GM18498 (cell line): ENCODE measurements around the gene DLG2.
"Not testable (repeated sequence)": the region's sequence is repeated elsewhere in the genome, so short reads cannot be mapped to it uniquely, and the experiment has no call there.

Experiments used
- ATAC-seq: cut with Tn5 transposase; IDR thresholded peaks from one replicate; pipeline ENCODE4 v1.9.1; 2021; ENCODE audit warnings: mild to moderate bottlenecking, moderate library complexity; ENCODE audit not compliant: unreplicated experiment

The DLG2 gene

DNA sequence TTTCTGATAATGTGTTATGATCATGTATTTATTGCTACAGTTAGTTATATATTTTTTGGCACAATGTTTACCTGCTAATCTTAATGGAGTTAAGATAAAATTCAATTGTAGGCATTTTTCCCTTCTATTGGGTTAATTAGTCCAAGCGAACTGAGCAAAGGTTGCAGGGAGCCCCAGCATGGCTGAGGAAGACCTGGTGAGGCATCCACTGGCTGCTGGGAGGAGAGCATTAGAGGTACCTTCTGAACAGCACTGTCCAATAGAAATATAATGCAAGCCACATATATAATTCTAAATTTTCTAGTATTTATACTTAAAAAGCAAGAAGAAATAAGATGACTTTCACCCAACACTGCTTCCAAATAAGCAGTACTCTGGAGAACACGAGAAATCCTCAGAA, 19.9 kb upstream of the DLG2 start:
- ATAC-seq: no peak

DNA sequence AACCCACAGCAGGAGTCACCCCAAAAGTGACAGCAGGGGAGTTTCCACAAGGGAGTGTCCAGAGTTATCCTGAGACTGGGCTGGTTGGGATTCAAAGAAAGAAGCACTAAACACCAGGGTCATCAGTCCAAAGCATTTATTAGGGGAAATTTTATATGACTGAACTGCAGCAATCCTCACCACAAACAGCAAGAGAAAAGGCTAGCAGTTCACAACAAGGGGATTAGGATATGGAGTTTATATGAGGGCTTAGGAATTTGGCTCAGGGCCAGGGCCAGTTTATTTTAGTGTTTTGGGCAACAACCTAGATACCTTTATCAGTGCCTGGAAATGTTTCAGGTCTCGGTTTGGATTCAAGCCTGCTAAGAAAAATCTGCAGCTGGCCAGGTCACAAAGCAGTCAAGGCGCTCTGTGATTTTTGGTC, 16.1 kb upstream of the DLG2 start:
- ATAC-seq: no peak

DNA sequence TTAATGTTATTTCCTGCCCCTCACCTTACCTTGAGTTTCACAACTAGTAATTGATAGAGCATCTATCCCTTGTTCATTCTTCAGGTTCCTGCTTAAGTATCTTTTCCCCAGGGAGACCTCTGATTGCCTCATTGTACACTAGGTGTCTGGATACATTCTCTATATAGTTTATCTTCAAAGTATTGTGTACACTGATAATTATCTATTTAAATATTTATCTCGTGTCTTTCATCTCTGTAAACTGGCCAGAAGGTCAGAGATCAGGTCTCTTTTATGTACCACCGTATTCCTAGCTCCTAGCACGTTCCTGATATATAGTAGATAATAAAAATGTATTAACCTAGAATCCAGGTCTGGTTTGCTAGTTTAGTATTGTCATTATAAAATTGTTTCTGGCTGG, 7.6 kb upstream of the DLG2 start:
- no peak for ATAC-seq

DNA sequence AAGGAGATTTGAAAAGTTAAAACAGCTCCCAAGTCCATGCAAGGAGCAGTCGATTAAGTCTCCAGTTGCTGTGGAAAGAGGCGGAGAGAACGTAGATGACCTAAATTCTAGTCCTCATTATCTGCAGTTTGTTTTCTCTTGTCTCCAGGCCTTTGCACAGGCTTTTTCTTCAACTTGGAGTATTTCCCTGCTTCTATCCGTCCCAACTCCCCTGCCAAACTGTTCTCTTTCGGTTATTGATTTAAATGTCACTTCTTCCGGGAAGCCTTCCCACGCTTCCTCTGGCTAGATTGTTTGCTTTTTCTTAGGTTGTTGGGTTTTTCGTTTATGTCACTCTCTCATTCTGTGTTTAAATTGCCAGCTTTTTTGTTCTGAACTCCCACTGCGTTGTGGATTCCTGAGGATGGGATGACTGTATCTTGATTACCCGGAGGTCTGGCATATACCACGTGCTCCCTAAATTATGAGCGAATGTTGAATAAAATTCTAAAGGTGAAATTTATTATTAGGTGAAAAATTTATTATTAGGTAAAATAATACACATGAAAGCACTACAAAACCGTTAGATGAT, 1.7 kb upstream of the DLG2 start:
- peak; percentile 20 for ATAC-seq

DNA sequence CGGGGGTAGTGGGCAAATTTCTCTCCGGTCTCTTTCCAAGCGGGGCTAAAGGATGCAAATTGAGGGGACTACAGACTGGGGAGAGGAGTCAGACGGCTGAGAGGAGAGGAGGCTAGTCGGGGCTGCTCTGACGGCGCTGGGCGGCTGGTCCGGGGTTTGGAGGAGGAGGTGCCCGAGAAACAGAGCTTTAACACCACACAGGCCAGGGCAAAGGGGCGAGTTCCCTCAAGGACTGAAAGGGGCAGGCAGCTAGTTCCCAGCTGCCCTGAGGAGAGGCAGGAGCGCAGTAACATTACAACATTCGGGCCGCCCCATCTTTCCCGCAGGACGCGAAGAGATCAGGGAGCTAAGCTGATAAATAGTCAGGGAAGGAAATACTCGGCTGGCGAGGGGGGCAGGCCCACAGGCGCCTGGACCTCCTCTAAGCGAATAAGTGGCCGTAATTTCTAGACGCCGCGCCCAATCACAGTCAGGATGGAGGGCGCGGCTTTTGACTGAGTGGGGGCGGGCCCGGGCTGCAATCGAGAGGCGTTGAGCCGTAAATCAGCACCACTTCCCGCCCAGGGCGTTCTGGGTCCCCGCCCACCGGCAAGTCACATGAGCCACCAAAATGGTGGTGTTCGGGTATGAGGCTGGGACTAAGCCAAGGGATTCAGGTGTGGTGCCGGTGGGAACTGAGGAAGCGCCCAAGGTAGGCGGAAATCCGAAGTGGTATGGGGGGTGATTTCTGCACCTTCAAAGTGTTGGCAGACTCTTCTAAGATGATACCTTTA, 1.0 kb upstream of the DLG2 start, which contains the start of gene TMEM126B:
TMEM126B (plus strand) TSS at position 596 of the 773 bp plus-strand sequence; CDS start at position 611, 15 bp downstream.
- peak; percentile 99 for ATAC-seq

DNA sequence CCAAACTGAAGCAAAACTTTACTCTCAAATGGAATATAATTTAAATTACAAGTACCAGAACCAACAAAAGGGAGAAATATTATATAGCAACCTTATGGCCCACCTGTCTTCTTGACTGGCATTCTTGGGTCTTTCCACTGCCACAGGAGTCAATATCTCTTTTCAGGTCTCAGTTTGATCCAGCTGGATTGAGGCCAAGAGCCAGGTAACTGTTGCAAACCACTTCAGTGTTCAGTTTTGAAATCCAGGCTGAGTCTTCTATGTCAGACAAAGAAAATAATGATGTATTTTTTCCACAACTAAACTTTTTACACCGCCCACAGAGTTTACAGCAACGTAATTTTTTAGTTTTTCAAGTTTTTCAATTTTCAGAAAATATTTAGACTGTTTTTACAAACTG, 648 bp downstream of the DLG2 start:
- no peak for ATAC-seq

DNA sequence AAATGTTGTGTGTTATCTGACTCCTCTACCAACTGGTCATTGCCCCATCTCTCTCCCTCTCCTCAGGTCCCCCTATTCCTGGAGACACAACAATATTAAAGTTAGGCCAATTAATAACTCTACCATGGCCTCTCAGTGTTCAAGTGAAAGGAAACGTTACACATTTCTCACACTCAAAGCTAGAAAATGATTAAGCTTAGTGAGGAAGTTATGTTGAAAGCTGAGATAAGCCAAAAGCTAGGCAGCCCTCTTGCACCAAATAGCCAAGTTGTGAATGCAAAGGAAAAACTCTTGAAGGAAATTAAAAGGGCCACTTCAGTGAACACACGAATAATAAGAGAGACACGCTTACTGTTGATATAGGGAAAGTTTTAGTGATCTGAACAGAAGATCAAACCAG, 6.9 kb downstream of the DLG2 start:
- ATAC-seq: no peak

DNA sequence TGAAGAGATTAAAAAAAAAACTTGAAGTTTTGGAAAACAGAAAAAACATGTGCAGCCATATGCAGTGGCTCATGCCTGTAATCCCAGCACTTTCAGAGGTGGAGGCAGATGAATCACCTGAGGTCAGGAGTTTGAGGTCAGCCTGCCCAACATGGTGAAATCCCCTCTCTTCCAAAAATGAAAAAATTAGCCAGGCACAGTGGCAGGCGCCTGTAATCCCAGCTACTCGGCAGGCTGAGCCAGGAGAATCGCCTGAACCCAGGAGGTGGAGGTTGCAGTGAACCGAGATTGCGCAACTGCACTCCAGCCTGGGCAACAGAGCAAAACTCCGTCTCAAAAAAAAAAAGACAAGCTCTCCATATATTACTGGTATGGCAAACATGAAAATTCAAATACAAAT, 7.6 kb downstream of the DLG2 start:
- ATAC-seq: no peak

DNA sequence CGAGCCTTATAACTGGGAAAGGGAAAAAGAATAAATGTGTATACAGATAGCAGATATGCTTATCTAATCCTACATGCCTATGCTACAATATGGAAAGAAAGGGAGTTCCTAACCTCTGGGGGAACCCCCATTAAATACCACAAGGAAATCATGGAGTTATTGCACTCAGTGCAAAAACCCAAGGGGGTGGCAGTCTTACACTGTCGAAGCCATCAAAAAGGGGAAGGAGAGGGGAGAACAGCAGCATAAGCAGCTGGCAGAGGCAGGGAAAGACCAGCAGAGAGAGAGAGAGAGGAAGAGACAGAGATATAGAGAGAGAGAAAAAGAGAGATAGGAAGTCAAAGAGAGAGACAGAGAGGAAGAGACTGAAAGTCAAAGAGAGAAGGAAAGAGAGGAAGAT, 15.5 kb downstream of the DLG2 start:
- not testable (repeated sequence) for ATAC-seq

DNA sequence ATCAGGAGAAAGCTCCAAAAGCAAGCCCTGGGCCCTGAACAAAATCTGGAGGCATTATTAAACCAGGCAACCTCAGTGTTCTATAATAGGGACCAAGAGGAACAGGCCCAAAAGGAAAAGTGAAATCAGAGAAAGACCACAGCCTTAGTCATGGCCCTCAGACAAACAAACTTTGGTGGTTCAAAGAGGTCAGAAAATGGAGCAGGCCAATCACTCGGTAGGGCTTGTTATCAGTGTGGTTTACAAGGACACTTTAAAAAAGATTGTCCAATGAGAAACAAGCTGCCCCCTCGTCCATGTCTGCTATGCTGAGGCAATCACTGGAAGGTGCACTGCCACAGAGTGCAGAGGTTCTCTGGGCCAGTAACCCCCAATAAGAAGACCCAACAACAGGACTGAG, 17.9 kb downstream of the DLG2 start:
- not testable (repeated sequence) for ATAC-seq

DNA sequence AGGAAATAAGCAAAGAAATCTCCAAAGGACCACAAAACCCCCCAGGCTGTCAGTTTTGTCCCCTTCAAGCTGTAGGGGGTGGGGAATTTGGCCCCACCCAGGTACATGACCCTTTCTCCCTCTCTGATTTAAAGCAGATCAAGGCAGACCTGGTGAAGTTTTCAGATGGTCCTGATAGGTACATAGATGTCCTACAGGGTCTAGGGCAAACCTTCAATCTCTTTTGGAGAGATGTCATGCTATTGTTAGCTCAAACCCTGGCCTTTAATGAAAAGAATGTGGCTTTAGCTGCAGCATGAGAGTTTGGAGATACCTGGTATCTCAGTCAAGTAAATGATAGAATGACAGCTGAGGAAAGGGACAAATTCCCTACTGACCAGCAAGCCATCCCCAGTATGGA, 18.5 kb downstream of the DLG2 start:
- ATAC-seq: not testable (repeated sequence)

DNA sequence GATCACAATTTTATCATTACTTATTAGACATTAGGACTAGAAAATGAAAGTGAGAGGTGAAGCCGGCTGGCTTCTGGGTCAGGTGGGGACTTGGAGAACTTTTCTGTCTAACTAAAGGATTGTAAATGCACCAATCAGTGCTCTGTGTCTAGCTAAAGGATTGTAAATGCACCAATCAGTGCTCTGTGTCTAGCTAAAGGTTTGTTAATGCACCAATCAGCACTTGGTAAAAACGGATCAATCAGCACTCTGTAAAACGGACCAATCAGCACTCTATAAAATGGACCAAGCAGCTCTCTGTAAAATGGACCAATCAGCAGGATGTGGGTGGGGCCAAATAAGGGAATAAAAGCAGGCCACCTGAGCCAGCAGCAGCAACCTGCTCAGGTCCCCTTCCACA, 20.9 kb downstream of the DLG2 start:
- ATAC-seq: not testable (repeated sequence)

DNA sequence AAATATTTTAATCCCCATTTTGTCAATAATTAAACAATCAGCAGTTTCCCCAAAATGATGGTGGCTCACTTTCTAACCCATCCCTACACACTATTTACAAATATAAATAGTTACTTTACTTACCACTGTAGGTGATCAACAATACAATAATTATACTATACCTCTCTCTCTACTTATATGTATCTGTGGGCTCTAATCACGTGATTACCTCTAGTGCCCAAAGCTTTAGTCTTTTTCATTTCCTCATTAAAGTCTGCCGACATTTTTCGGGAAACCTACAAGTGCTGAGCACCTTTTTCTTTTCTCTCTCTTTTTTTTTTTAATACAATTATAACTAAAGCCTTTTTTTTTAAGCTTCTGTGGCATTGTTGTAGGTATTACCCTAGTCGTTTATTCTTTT, 23.9 kb downstream of the DLG2 start:
- ATAC-seq: no peak

DNA sequence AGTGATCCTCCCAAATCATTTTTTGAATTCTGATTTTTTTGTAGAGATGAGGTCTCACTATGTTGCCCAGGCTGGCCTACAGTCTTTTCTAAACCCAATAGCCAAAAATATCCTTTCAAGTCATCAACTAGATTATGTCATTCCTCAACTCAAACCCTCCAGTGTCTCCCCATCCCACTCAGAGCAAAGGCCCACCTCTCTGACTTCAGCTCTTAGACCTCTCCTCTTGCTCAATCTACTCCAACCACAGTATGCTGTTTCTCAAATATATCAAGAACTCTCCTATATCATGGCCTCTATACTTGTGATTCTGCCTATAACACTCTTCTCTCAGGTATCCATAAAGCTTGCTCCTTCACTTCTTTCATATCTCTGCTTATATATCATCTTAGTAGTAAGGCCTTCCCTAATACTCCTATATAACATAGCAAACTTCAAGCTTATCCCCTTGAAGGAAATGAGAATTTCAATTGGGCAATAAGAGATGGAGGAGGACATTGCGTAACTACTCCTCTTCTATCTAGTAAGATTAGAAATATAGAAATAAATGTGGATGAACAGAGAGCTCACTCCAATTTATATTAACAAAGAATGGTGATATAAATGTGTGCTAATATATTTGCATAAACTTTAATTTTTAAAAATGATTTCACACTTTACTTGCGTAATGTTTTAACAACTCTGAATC, 24.5 kb downstream of the DLG2 start:
- ATAC-seq: no peak

DNA sequence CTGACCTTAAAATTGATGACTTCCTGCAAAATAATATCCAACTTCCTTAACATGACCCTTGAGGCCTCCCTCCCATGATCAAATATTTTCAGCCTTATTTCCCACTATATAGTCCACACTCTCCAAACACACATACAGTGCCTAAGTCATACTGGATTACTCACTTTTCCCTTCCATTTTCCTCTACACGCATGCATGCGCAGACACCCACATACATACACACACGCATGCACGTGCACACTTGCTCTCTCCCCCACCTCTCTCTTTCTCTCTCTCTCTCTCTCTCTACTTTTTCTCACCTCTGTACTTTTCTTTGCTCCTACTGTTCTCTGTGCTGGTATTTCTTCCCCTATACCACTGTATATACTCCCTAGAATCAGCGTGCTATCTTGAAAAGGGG, 28.1 kb downstream of the DLG2 start:
- ATAC-seq: no peak

DNA sequence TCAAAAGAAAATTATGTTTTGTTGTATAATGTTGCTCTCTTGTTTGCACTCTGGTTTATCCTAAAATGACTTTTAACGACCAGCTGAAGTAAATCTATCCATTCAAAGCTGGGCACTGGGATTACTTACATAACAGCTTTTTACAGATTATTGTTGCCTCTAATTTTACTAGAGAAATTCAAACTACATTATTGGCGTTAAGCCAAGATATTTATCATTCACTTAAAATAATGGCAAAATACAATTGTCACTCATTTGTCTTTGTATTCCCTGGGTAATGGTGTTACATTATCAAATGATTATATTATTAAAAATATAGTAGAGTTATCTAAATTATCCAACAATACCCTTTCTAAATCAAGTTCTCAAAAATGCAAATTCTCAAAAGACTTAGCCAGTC, 30.3 kb downstream of the DLG2 start:
- no peak for ATAC-seq

DNA sequence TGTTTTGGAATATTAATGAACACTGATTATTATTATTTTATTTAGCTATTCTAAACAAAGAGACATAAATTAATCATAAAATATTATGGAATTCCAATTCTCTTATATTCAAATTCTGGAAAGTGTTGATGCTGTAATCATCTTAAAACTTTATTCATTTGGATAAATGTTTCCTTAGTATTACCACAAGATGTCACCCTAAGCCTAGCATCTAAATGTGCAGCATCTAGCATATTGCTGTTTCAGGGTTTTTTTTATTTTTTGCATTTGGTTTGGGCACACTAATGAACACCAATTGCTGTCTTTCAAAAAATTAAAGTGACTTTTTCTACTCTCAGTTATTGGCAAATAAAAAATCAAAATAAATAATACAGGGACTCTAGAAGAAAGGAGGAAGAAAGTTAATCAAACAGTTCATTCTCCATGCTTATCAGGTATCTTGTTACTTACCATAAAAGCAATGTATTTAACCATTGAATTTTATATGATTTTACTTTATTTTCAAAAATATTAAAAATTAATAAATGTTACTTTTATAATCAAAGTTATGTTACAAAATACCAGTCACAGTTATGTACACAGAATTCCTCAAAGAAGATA, 31.8 kb downstream of the DLG2 start:
- peak; percentile 80 for ATAC-seq

DNA sequence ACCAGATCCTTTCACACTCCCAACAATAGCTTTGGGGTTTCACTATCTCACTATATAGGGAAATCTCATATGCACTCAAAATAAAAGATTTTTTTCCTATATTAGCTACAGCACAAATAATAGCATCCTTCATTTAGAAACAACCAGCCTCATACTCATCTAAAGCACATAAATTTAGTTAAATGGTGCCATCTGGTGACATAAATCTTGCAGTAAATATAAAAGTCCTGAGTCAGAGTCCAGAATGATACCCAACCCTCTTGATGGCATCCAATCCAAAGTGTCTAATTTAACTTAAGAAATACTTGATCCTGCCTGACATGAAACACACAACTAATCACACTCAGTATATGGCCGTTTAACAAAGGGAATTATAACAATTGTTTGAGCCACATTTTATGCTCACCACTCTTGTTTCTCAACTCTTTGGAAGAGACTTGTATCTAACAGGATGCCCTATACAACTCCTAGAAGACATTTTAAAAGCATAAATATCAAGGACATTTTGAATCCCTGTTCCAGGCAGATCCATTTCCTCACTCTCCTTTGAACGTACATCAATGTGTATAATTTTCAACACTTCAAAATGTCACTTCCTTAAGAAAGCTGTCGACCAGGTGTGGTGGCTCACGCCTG, 36.2 kb downstream of the DLG2 start:
- ATAC-seq: peak; percentile 54

DNA sequence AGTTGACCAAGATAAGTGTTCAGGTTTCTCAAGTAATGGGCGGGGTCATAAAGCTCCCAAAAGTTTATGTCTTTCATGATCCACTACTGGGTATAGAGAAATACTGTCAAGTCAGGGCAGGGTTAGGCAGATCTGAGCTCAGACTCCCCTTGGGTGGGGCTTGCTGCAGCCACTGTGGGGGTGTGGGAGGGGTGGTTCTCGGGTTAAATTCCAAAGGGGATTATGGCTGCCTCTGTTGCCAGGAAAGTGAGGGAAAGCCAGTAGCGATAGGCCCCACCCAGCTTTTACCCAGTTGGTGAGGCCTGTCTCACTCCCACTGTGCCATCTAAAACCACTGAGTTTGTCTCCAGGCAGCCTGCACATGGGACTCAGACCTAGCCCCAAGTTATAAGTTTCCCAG, 37.8 kb downstream of the DLG2 start:
- ATAC-seq: no peak

DNA sequence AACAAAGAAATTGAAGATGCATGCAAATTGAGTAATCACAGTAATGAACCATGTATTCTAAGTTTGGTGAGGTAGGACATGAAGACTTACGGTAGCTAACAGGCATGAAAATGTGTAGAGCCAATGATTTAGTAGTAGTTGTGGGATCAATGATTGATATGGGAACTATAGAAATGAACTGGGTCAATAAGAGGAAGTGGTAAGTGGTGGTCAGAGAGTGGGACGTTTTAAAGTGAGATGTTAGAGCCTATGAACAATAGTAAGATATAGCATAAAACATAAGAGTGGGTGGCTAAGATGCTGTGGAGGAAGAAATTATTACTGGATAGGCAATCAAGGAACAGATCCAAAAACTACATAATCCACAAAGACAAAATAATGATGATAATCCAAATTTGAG, 45.0 kb downstream of the DLG2 start:
- ATAC-seq: no peak

DNA sequence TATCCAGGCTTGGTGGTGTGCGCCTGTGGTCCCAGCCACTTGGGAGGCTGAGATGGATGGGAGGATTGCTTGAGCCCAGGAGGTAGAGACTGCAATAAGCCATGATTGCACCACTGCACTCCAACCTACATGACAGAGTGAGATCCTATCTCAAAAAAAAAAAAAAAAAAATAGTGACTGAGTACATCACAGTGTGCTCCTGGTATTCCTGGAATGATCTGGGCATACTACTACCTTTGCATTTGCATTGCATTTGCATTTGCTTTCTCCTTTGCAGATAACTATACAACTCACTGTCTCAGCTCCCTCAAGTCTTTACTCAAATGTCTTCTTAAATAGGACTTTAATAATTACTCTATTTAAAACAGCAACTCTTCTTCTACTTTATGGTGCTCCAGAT, 51.8 kb downstream of the DLG2 start:
- no peak for ATAC-seq
